GM21423 (cell line): ENCODE results near the gene PDZD8.
"Not testable (repeated sequence)": the region's sequence is repeated elsewhere in the genome, so short reads cannot be mapped to it uniquely, and the experiment has no call there.

Experiments used
- ATAC-seq: cut with Tn5 transposase; IDR thresholded peaks from one replicate; pipeline ENCODE4 v1.9.1; 2021; ENCODE audit warnings: mild to moderate bottlenecking, moderate library complexity; ENCODE audit not compliant: unreplicated experiment

Gene PDZD8

GRCh38 chr10:117350909-117351308 is 24.3 kb downstream of the PDZD8 start:
- peak; percentile 72 for ATAC-seq

- no peak for ATAC-seq
Observed at GRCh38 chr10:117348236-117348635, 27.0 kb downstream of the PDZD8 start.

- no peak for ATAC-seq
Observed at GRCh38 chr10:117346574-117346973, 28.7 kb downstream of the PDZD8 start.

- no peak for ATAC-seq
Observed at GRCh38 chr10:117345143-117345542, 30.1 kb downstream of the PDZD8 start.

- peak; percentile 5 for ATAC-seq
Observed at GRCh38 chr10:117342641-117343040, 32.6 kb downstream of the PDZD8 start.

GRCh38 chr10:117341061-117341460 is 34.2 kb downstream of the PDZD8 start:
- ATAC-seq = no peak

GRCh38 chr10:117339979-117340378 is 35.3 kb downstream of the PDZD8 start:
- no peak for ATAC-seq

GRCh38 chr10:117339578-117339977 is 35.7 kb downstream of the PDZD8 start:
- ATAC-seq = no peak

GRCh38 chr10:117334926-117335325 is 40.3 kb downstream of the PDZD8 start:
- no peak for ATAC-seq

- no peak for ATAC-seq
Observed at GRCh38 chr10:117334066-117334465, 41.2 kb downstream of the PDZD8 start.

GRCh38 chr10:117327262-117327661 is 48.0 kb downstream of the PDZD8 start:
- no peak for ATAC-seq

GRCh38 chr10:117324367-117324766 is 50.9 kb downstream of the PDZD8 start:
- ATAC-seq = no peak

- no peak for ATAC-seq
Observed at GRCh38 chr10:117322260-117322659, 53.0 kb downstream of the PDZD8 start.

- ATAC-seq = no peak
Observed at GRCh38 chr10:117320050-117320665, 55.1 kb downstream of the PDZD8 start.

GRCh38 chr10:117318909-117319308 is 56.3 kb downstream of the PDZD8 start:
- no peak for ATAC-seq

- ATAC-seq = no peak
Observed at GRCh38 chr10:117316701-117317100, 58.5 kb downstream of the PDZD8 start.

GRCh38 chr10:117313641-117314040 is 61.6 kb downstream of the PDZD8 start:
- no peak for ATAC-seq

GRCh38 chr10:117312430-117312829 is 62.8 kb downstream of the PDZD8 start:
- ATAC-seq = no peak

- no peak for ATAC-seq
Observed at GRCh38 chr10:117311261-117311660, 64.0 kb downstream of the PDZD8 start.

- ATAC-seq = no peak
Observed at GRCh38 chr10:117306674-117307073, 68.6 kb downstream of the PDZD8 start.

GRCh38 chr10:117303451-117303850 is 71.8 kb downstream of the PDZD8 start:
- ATAC-seq = not testable (repeated sequence)

GRCh38 chr10:117300671-117301070 is 74.6 kb downstream of the PDZD8 start:
- no peak for ATAC-seq

GRCh38 chr10:117299435-117299834 is 75.8 kb downstream of the PDZD8 start:
- no peak for ATAC-seq
